GM10248 (cell line): Measurements from ENCODE around the gene ZNF587.
"Not testable (repeated sequence)": the region's sequence is repeated elsewhere in the genome, so short reads cannot be mapped to it uniquely, and the experiment has no call there.

Experiments used
- CTCF ChIA-PET: fragments of 300-600 bp; sonication (Branson Sonifier 250); formaldehyde crosslinking; extraction: SDS; loops from one replicate; lab custom pipeline; 2021; ENCODE audit warnings: antibody characterized with exemption; lab: Yijun Ruan, JAX
- POLR2A ChIA-PET: fragments of 350-650 bp; sonication (Branson Sonifier 250); formaldehyde crosslinking; extraction: SDS; loops from one replicate; lab custom pipeline; 2020; ENCODE audit warnings: antibody characterized with exemption; lab: Yijun Ruan, JAX
- DNase-seq: peaks from one replicate; pipeline ENCODE4 v3.0.0; 2012; ENCODE audit errors: extremely low spot score
- TF ChIP-seq, protein P1 (sequence below): IDR thresholded peaks from 2 replicates; pipeline ENCODE4 v1.5.1; 2012; ENCODE audit warnings: mild to moderate bottlenecking, low read depth; ENCODE audit errors: extremely low read depth, missing control alignments, control extremely low read depth

Gene ZNF587

DNA sequence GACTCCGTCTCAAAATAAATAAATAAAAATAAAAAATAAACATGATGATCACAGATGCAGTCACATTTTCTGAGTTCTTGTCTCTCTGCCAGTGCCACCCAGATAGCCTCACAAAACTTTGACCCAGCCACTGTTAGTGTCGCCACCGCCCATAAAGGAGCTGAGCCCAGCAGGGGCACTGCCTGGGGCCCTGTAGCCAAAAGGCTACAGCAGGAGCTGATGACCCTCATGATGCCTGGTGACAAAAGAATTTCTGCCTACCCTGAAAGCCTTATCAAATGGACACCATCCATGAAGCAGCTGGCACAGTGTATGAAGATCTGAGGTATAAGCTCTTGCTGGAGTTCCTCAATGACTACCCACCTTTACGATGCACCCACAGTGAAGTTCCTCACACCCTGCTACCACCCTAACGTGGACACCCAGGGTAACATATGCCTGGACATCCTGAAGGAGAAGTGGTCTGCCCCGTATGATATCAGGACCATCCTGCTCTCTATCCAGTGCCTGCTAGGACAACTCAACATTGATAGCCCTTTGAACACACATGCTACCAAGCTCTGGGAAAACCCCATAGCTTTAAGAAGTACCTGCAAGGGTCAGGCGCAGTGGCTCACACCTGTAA, 18.3 kb downstream of the ZNF587 start:
- TF ChIP-seq, protein P1, sequence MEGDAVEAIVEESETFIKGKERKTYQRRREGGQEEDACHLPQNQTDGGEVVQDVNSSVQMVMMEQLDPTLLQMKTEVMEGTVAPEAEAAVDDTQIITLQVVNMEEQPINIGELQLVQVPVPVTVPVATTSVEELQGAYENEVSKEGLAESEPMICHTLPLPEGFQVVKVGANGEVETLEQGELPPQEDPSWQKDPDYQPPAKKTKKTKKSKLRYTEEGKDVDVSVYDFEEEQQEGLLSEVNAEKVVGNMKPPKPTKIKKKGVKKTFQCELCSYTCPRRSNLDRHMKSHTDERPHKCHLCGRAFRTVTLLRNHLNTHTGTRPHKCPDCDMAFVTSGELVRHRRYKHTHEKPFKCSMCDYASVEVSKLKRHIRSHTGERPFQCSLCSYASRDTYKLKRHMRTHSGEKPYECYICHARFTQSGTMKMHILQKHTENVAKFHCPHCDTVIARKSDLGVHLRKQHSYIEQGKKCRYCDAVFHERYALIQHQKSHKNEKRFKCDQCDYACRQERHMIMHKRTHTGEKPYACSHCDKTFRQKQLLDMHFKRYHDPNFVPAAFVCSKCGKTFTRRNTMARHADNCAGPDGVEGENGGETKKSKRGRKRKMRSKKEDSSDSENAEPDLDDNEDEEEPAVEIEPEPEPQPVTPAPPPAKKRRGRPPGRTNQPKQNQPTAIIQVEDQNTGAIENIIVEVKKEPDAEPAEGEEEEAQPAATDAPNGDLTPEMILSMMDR: no peak
- no peak for DNase-seq
- ChIA-PET POLR2A (no interaction called here), CTCF (interaction anchor here (1.2 kb wide), 1 partner anchor 20 kb away, joined by 3 read pairs; the partner anchor contains the start of gene ZNF814)

DNA sequence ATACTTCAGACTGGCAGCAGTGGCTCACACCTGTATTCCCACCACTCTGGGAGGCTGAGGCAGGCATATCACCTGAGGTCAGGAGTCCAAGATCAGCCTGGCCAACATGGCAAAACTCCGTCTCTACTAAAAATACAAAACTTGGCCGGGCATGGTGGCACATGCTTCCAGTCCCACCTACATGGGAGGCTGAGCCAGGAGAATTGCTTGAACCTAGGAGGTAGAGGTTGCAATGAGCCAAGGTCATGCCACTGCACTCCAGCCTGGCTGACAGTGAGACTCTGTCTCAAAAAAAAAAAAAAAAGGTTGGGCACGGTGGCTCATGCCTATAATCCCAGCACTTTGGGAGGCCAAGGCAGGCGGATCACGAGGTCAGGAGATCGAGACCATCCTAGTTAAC, 20.0 kb downstream of the ZNF587 start:
- POLR2A ChIA-PET: interaction anchor here (0.7 kb wide), 1 partner anchor 369 kb away, joined by 5 read pairs; no protein-coding TSS in a partner anchor
- CTCF ChIA-PET, DNase-seq: not testable (repeated sequence)

DNA sequence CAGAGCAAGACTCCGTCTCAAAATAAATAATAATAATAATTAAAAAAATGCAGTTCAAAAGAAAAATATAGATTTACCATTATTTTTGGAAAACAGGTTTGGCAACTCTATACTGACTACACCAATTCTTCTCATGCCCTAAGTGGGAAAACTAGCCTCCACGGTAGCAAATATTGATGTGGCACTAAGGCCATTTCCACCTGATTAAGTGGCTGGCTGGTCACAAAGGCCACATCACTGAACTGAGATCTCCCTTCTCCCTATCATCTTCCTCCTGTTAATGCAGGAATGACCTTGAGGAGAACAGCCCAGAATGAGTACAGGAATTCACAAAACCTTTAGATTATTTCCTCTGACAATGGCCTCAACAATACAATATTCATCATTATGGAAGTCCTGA, 20.6 kb downstream of the ZNF587 start:
- DNase-seq: no peak
- CTCF ChIA-PET: no interaction called here
- TF ChIP-seq, protein P1: no peak
- POLR2A ChIA-PET: interaction anchor here (0.7 kb wide), 1 partner anchor 369 kb away, joined by 5 read pairs; no protein-coding TSS in a partner anchor

DNA sequence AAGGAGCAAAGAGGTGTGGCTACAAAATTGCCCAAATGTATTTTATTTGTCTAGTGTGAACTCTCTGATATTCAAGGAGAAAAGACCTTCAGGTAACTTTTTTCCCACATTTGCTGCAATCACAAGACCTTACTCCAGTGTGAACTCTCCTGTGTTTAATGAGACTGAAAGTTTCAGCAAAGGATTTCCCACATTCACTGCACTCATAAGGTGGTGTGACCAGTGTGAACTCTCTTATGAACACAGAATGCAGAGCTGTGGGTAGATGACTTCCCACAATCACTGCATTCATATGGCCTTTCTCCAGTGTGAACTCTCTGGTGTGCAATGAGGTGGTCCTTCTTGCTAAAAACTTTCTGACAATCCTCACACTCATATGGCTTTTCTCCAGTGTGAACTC, 22.8 kb downstream of the ZNF587 start:
- ChIA-PET CTCF (interaction anchor here (0.8 to 1.1 kb wide), 2 partner anchors 16 kb away, joined by 3 to 4 read pairs; no protein-coding TSS in a partner anchor), POLR2A (no interaction called here)
- TF ChIP-seq, protein P1: no peak
- no peak for DNase-seq

DNA sequence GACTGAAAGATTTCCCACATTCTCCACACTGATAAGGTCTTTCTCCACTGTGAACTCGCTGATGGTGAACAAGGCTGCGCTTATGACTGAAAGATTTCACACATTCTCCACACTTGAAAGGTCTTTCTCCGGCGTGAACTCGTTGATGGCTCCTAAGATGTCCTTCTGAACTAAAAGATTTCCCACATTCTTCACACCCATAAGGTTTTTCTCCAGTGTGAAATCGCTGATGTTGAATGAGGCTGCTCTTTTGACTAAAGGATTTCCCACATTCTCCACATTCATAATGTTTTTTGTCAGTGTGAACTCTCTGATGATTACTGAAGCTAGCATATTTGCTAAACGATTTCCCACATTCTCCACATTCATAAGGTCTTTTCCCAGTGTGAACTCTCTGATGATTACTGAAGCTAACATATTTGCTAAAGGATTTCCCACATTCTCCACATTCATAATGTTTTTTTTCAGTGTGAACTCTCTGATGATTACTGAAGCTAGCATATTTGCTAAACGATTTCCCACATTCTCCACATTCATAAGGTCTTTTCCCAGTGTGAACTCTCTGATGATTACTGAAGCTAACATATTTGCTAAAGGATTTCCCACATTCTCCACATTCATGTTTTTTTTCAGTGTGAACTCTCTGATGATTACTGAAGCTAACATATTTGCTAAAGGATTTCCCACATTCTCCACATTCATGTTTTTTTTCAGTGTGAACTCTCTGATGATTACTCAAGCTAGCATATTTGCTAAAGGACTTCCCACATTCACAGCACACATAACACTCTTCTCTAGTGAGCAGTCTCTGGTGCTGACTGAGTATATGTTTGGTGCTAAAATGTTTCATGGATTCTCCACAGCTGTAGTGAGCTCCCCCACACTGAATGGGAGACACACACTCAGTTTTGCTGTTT, 24.5 kb downstream of the ZNF587 start:
- DNase-seq, POLR2A ChIA-PET, CTCF ChIA-PET: not testable (repeated sequence)

DNA sequence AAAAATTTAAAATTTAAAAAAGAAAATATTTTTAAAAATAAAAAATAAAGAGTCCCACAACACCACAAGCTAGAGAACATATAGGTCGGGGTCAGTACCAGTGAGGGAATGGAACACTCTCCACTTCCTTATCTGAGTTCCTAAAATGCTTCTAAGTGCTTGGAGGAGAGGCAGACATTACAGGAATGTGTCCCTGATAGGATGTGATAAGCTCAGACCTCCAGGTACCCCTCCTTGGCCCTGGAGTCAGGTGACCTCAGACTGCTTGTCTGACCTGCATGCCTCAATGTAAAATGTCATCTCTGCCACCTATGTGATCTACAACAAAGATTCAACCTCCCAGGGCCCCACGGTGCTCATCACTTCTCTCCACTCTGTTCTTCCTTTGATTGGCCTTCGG, 36.4 kb downstream of the ZNF587 start:
- POLR2A ChIA-PET: no interaction called here
- DNase-seq: no peak
- TF ChIP-seq, protein P1: no peak
- CTCF ChIA-PET: no interaction called here

DNA sequence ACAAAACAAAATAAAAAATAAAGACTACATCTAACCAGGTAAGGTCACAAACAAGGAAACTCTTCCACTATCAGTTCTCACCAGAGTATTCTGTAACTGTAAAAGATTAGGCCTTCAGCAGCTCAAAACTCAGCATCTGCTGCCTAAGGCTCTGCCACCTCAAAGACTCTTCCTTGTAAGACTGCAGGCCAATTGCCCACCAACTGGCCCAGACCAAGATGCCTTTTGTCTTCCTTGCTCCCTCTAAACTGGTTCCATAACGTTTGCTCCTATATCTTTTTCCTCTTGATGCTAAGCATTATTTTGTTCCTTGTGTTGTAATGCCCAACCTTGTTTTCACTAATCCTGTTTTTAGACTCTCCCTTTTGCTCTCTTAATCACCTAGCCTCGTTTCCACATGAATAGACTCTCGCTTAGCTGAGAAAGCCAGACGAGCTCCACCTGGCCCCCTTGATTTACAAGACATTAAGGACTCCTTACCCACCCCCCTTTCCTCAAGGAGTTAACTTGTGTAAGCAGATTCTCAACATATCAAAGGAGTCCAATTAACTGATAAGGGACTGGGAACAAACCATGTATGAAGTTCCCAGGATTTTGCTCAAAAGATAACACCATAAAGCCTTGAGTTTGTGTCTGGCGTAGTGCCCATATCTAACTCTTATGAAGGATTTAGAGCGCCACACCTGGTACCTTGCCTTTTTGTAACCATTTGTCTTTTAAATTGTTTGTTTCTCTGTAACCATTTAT, 37.7 kb downstream of the ZNF587 start:
- TF ChIP-seq, protein P1: no peak
- DNase-seq: no peak
- POLR2A ChIA-PET: no interaction called here
- CTCF ChIA-PET: interaction anchor here (0.8 to 2.2 kb wide), 5 partner anchors 12 to 40 kb away, joined by 3 to 8 read pairs (median 3); no protein-coding TSS in a partner anchor
